ENCODE data around the gene KIFC1.

DNA sequence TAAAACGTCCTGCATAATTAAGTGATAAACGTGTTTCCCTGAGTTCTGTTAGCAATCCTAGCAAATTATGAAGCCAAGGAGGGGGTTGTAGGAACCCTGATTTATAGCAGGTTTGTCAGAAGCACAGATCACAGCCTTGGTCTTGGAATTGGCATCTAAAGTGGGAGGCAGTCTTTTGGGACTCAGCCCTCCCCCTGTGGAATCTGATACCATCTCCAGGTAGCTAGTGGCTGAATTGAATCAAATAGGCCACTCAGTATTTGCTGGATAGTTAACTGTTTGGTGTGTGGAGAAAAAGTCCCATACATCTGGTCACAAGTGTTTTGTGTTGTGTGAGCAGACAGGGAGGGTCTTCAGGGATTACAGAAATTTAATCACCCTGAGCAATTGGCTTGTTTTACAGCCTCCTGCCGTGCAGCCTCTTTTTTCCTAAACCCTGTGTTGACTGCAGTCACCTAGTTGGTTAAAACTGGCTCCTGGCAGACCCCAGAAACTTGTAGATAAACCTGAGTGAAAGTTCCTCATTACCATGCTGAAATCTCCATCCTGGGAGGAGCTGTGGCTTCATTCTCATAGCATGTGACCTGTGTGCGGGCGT lies 19.0 kb upstream of the KIFC1 start:
- TF ChIP-seq POLR2AphosphoS5 (IDR thresholded peaks at IDR 0.05; ENCODE audit: low read depth, low read length) (no peak), TAF1 (IDR thresholded peaks at IDR 0.05; ENCODE audit: borderline replicate concordance, low read depth, low read length) (no peak), POLR2A (IDR thresholded peaks at IDR 0.05; ENCODE audit: low read depth, low read length) (no peak)
